ENCODE measurements around the gene DQX1. TPM values are rescaled to one million over a fixed set of nuclear protein-coding genes. Genes with fewer than 3 reads are reported as not detected.
"Not testable (repeated sequence)": the region's sequence is repeated elsewhere in the genome, so short reads cannot be mapped to it uniquely, and the experiment has no call there.

DQX1 gene
- polyA plus RNA-seq, 4 donors: 0.19 to 0.56 (median 0.53) TPM

DNA sequence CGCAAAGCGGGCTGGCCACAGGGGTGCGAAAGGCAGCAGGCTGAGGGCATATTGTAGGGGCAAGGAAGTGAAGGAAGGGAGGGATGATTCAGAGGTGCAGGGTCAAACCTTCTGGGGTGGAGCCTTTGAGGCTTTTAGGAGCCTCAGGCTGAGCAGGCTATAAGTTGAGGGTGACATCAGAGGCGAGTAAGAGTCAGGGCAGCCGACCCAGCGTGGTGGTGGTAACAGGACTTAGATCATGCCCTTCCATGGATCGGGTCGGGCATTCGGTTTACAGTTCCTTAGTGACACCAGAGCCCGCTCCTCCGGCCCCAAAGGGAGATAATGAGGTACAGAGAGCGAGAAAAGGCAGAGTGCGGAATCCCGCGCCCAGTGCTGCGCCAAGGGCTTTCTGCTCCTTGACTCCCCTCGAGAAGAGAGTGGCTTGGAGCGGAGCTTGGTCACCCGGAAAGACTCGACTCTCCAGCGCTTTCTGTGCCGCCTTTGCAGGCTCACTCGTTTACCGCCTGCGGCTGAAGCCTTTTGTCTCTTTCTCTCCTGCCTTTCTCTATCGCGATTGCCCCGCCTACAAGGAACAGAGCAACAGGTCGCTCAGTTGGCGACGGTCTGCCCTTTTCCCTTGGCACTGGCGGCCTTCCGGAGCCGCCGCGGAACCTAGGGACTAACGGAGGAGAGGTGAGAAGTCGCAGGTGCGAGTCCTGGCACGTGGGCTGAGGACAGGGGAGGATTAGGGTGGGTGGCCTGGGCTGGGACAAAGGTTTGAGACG, 27.3 kb downstream of the DQX1 start:
- no peak for DNase-seq (ENCODE audit: low read depth in 4 of 4, low spot score in 3 of 4)

GRCh38 chr2:74497777-74498499, 28.1 kb downstream of the DQX1 start:
- DNase-seq (ENCODE audit: low read depth in 4 of 4, low spot score in 3 of 4): no peak

- DNase-seq (ENCODE audit: low read depth in 4 of 4, low spot score in 3 of 4): no peak
Measured at GRCh38 chr2:74496997-74497776, 28.8 kb downstream of the DQX1 start.

DNA sequence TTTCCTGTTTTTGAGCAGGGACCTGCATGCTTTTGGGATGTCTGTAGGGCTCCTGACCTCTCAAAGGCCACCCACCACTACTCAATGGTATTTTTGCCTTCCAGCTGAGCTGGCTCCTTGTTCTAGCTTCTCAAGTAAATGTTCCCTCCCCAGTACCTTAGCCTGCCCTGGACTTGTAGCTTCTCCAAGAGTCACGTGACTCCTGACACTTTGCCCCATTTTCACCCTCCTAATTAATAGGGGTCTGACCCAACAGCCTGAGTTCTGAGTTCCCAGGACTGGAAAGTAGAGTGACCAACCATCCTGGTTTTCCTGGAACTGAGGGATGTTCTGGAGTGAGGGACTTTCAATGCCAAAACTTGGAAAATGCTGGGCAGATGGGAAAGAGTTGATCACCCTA, 30.6 kb downstream of the DQX1 start:
- DNase-seq (ENCODE audit: low read depth in 4 of 4, low spot score in 3 of 4): no peak

- DNase-seq (ENCODE audit: low read depth in 4 of 4, low spot score in 3 of 4): no peak
Measured at GRCh38 chr2:74493546-74493945, 32.5 kb downstream of the DQX1 start.

DNA sequence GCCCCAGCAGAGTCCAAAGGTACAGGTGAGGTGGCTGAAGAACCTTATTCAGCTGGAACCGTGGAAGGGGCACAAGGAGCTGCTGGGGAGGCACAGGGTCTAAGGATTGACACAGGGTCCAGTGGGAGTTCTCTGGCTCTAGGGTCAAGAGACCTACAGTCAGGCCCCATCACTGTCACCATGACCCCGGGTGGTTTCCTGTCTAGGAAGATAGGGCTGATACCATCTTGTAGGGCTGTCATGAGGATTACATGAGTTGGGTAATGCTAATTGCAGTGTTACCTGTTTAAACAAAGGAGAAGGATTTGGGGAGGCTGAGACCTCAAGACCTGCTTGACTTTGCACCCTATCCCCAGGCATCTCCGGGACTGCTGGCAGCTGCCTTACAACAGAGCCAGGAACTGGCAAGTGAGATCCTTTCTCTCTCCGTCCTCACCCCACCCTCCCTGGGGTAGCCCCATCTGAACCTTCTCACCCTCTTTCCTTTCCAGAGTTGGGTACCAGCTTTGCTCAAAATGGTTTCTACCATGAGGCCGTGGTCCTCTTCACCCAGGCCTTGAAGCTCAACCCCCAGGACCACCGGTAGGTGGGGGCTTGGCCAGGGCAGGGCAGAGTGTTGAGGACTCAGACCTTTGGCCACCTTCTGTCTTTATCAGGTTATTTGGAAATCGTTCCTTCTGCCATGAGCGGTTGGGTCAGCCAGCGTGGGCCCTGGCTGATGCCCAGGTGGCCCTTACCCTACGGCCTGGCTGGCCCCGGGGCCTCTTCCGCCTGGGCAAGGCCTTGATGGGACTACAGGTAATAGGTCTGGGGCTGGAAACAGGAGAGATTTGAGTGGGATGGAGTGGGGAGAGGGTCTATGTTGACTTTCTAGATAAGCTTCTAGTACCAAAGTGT, 34.1 kb downstream of the DQX1 start:
- DNase-seq (ENCODE audit: low read depth in 4 of 4, low spot score in 3 of 4): no peak

- DNase-seq (ENCODE audit: low read depth in 4 of 4, low spot score in 3 of 4): no peak
Measured at GRCh38 chr2:74489906-74490305, 36.1 kb downstream of the DQX1 start.

DNA sequence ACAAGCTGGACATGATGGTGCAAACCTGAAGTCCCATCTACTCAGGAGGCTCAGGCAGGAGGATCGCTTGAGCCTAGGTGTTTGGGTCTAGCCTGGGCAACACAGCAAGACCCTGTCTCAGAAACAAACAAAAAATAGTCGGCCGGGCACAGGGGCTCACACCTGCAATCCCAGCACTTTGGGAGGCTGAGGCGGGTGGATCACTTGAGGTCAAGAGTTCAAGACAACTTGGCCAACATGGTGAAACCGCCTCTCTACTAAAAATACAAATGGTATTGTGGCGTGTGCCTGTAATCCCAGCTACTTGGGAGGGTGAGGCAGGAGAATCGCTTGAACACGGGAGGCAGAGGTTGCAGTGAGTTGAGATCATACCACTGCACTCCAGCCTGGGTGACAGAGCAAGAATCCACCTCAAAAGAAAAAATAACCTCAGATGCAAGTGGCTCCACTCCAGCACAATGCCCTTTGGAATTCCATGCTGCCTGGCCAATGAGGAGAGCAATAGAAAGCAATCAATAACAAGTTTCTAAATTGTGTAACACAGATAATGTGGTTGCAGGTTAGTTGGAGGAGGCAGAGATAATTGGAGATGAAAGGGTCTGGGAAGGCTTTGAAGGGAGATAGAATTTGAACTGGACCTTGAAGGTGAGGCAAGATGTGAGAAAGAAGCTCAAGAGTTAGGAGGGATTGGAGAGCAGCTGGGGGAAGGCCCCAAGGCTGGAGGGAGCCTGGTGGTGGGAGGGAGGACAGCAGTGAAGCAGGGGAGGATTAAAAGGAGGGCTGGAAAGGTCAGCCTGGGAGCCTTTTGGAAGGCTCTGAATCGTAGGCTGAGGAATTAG, 37.2 kb downstream of the DQX1 start:
- DNase-seq (ENCODE audit: low read depth in 4 of 4, low spot score in 3 of 4): no peak

DNA sequence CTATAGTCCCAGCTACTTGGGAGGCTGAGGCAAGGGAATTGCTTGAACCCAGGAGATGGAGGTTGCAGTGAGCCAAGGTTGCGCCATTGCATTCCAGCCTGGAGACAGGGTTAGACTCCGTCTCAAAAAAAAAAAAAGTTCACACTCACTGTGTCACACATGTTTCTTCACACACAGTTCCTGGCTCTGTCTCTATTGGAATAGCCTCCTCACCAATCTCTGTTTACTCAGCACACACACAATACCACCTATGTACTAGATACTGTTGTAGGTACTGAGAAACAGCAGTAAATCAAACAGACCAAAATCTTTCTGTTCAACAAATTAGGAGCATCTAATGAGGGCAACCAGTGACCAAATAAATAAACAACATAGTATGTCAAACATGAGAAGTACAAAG, 39.9 kb downstream of the DQX1 start:
- no peak for DNase-seq (ENCODE audit: low read depth in 4 of 4, low spot score in 3 of 4)

GRCh38 chr2:74483675-74484164, 42.3 kb downstream of the DQX1 start:
- not testable (repeated sequence) for DNase-seq (ENCODE audit: low read depth in 4 of 4, low spot score in 3 of 4)

GRCh38 chr2:74482801-74483674, 43.0 kb downstream of the DQX1 start, which contains the start of the genes CCDC142 and TTC31:
CCDC142 (minus strand) TSS chr2:74482998; CDS start chr2:74482837, 161 bp downstream.
TTC31 (plus strand) TSS chr2:74483081; CDS start chr2:74483096, 15 bp downstream.
- peak; percentile 92 to 96 (median 94) for DNase-seq (ENCODE audit: low read depth in 4 of 4, low spot score in 3 of 4)

DNA sequence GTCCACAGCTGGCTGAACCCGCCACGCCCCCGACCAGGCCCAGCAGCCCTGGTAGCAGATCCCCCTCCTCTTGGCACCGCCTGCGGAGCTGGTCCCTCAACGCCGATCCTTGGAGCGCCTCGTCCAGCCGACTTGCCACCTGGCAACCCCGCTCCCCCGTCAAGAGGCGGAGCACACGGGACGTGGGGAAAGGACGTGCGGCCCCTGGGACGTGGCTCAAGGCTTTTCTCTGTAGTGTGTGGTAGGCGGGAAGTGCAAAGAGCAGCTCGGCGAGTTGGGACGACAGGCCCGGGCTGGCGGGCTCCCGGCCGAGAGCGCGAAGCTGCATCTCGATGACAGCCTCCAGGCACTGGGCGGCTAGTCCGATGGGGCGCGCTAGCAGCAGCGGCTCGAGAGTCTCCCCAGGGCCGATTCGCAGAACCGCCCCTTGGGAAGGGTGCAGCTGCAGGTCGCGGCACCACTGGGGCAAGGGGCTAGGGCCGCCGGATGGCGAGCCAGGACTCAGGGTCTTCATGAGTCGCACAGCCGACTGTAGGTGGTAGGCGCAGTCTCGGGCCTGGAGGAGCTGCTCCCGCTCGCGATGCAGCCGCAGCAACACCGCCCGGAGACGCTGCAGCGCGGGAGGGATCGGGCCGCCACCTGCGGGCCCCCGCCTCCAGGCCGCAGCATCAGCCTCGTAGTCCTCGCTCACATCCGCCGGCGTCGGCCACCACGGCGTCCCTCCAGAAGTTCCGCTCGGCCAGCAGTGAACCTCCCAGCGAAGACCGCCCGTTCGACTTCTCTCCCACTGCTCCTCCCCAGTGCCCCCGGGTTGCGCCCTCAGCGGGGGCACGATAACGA, 43.9 kb downstream of the DQX1 start:
- no peak for DNase-seq (ENCODE audit: low read depth in 4 of 4, low spot score in 3 of 4)

DNA sequence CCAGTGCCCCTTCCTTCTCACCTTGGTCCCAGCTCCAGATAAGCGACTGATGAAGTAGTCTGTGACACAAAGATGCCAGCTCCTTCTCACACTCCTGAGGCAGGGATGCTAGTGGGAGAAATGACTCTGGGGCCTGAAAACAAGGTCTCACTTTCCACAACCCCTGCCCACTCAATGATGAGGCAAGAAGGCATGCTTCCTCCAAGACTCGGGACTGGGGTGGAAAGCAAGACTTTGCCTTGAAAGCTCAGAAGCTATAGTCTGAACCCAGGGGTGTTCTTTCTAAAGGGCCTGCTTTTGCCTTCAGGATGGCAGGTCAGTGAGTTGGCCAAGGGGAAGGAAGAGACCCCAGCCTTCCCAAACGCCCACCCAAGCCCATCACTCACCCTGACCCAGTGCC, 44.6 kb downstream of the DQX1 start:
- DNase-seq (ENCODE audit: low read depth in 4 of 4, low spot score in 3 of 4): no peak

DNA sequence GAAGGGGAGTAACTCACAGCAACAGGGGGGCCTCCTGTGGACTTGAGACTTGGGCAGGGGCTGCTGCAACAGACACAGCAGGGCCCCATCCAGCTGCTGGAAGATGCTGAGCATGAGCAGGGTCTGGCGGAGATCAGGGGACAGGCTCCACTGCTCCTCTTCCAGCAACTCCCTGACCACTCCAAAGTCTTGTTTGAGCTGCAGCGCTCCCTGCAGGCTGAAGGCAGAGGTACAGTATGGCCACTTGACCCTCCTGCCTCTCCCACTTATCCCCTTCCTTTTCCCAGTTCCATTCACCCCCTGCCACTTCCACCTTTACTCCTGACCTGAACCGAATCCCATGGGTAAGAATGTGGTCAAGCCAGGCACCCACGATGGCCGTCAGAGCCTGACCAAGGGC, 51.1 kb downstream of the DQX1 start:
- no peak for DNase-seq (ENCODE audit: low read depth in 4 of 4, low spot score in 3 of 4)

DNA sequence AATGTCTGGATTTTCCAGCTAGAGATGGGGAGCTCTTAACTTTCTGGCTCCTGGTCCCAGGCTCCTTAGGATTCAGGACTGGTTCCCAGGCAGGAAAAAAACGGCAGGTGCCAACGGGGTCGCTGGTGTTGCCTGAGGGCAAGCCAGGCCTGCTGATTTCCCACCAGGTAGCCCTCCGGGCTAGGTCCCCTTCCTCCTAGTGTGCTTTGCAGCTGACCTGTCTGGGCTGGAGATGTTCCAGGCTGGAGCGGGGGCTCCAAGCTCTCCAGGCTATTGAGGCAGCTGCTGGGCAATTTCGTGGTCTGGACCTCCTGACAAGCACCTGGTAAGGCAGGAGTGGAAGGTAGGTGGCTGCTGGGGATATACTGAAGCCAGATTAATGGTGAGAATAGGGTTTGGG, 51.5 kb downstream of the DQX1 start:
- no peak for DNase-seq (ENCODE audit: low read depth in 4 of 4, low spot score in 3 of 4)

DNA sequence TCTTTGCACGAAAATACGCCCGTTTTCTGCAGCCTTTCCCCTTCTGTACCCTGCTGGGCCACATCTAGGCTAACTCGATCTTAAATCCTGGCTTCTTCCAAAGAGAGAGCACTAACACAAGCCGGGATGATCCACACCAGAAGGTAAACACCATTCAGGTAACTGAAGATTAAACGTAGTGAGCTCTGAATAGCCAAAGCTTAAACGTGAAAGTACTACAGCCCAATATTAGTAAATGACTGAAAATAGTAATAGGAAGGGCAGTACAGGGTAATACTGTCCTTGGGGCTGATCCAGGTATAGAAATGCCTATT, 53.1 kb downstream of the DQX1 start:
- DNase-seq (ENCODE audit: low read depth in 4 of 4, low spot score in 3 of 4): no peak

Data from right renal pelvis (tissue), 4 donors.